ENCODE results near the gene KREMEN1. TPM values are rescaled to one million over a fixed set of nuclear protein-coding genes. Genes with fewer than 3 reads are reported as not detected.

The KREMEN1 gene
- total and polyA plus RNA-seq, 8 donors, result 24.6 to 49.7 (median 33.6) TPM

DNA sequence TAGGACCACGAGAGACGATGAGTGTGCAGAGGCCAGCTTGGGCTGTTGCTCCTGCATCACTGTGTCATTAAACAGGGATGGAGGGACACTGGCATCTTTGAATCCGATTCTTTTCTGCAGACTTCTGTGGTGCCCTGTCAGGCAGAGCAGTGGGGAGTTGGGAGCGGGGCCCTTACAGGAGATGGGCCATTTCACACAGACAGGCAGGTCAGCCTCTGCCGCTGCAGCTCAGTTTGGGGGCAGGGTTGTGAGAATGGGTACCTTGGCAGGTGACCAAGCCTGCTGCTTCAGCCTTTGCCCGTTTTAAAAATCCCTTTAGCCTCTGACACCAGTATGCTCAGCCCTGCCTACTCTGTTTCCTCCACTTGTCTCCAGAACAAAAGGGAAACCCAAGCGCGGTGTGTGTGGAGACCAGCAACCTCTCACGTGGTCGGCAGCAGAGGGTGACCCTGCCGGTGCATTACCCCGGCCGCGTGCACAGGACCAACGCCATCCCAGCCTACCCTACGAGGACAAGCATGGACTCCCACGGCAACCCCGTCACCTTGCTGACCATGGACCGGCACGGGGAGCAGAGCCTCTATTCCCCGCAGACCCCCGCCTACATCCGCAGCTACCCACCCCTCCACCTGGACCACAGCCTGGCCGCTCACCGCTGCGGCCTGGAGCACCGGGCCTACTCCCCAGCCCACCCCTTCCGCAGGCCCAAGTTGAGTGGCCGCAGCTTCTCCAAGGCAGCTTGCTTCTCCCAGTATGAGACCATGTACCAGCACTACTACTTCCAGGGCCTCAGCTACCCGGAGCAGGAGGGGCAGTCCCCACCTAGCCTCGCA lies 23.8 kb upstream of the KREMEN1 start:
- no peak overlapping the region for H3K27ac ChIP-seq
- H3K4me1 ChIP-seq, result peaks cover 0 to under 1% of the 10 kb centered on the region in 2 donors
- DNase-seq (no peak), ATAC-seq (no peak)
- H3K27me3 ChIP-seq, result no peaks in the 10 kb centered on the region
- H3K36me3 ChIP-seq, result peaks cover 0 to 37% of the 10 kb centered on the region in 2 donors
- no peak for TF ChIP-seq CTCF (IDR thresholded peaks at IDR 0.05)
- intact Hi-C loops (cut with DNase I), result no loop called here
- no peak overlapping the region for H3K4me3 ChIP-seq
- H3K9me3 ChIP-seq, result no peaks in the 10 kb centered on the region

GRCh38 chr22:29049655-29050263 lies 23.1 kb upstream of the KREMEN1 start:
- Histone ChIP-seq H3K4me1 (no peaks in the 10 kb centered on the region), H3K27me3 (no peaks in the 10 kb centered on the region), H3K27ac (no peak overlapping the region), H3K36me3 (peaks cover 0 to 37% of the 10 kb centered on the region in 2 donors), H3K4me3 (no peak overlapping the region), H3K9me3 (no peaks in the 10 kb centered on the region)
- intact Hi-C loops (cut with DNase I), result no loop called here
- ATAC-seq (no peak), DNase-seq (no peak)
- no peak for TF ChIP-seq CTCF (IDR thresholded peaks at IDR 0.05)

- ATAC-seq (no peak), DNase-seq (no peak)
- TF ChIP-seq CTCF (IDR thresholded peaks at IDR 0.05), result no peak
- Histone ChIP-seq H3K36me3 (peaks cover 0 to 37% of the 10 kb centered on the region in 2 donors), H3K4me1 (no peaks in the 10 kb centered on the region), H3K9me3 (no peaks in the 10 kb centered on the region), H3K4me3 (no peak overlapping the region), H3K27me3 (no peaks in the 10 kb centered on the region), H3K27ac (no peak overlapping the region)
- intact Hi-C loops (cut with DNase I), result no loop called here
These were observed 22.4 kb upstream of the KREMEN1 start for GRCh38 chr22:29050457-29050856.

DNA sequence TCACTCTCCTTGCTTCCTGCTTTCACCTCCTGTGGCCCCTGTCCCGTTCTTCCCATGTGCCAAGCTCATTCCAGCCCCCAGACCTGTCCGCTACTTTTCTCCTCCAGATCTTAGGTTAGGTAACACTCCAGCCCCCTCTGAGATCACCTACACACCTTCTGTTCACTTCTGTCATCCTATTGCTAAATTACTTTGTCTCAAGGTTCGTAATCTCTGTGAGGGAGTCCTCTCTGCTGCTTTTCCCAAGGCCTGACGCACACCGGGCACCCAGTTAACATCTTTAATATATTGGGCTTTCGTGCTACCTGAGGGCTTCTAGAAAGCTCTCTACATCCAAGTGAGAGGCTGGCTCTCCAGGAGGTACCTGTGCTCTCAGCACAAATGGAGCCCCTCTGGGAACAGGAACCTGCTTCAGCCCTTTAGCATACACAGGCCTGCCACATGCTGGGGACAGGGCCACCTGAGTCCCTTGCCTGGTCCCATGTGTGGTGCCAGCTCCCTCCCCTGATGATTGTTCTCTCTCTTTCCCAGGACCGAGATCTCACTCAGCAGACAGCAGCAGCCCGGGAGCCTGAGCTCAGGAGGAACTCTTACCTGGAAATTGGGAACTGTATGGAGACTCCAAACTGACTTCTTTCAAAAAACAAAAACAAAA lies 19.7 kb upstream of the KREMEN1 start:
- H3K4me1 ChIP-seq, result no peaks in the 10 kb centered on the region
- H3K36me3 ChIP-seq, result peaks cover 0 to 27% of the 10 kb centered on the region in 2 donors
- no peaks in the 10 kb centered on the region for H3K27me3 ChIP-seq
- no peak for TF ChIP-seq CTCF (IDR thresholded peaks at IDR 0.05)
- no peak overlapping the region for H3K27ac ChIP-seq
- ATAC-seq (no peak), DNase-seq (no peak)
- intact Hi-C loops (cut with DNase I), result no loop called here
- no peaks in the 10 kb centered on the region for H3K9me3 ChIP-seq
- no peak overlapping the region for H3K4me3 ChIP-seq

DNA sequence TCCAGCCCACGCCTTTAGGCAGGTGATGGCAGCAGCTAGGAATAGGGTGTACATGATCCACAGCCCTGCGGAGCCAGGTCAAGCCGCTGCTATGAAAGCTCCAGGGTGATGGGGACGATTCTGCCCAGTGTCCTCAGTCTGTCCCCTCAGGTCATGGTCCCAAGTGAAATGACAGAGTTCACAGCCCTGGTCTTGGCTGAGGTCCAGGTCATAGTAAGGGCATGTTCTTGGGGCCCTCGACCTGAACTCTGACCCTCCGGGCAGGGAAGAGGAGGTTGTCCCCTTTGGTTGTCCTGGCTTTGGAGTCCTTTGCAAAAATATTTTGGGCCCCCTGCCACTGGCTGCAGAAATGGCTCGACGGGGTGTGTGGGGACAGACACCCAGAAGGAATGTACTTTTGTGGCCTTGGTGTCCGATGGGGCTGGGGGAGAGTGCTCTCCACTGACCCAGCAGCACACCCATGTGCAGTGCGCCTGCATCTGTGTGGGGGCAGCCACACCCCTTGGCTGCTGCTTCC lies 18.5 kb upstream of the KREMEN1 start:
- no peak for DNase-seq
- no peak overlapping the region for H3K27ac ChIP-seq
- no peak overlapping the region for H3K4me3 ChIP-seq
- ATAC-seq, result no peak
- intact Hi-C loops (cut with DNase I), result no loop called here
- H3K36me3 ChIP-seq, result peaks cover 0 to 16% of the 10 kb centered on the region in 2 donors
- no peaks in the 10 kb centered on the region for H3K4me1 ChIP-seq
- no peaks in the 10 kb centered on the region for H3K9me3 ChIP-seq
- TF ChIP-seq CTCF (IDR thresholded peaks at IDR 0.05), result no peak
- no peaks in the 10 kb centered on the region for H3K27me3 ChIP-seq
